B cell (primary cell): ENCODE data around the gene CMC4. TPM values are rescaled to one million over a fixed set of nuclear protein-coding genes. Genes with fewer than 3 reads are reported as not detected.

Experiments used
- ATAC-seq: fragments of 200-7000 bp; cut with Tn5 transposase; one replicate; pipeline ENCODE4 v1.10.0; 2021; ENCODE audit warnings: low read depth, mild to moderate bottlenecking, moderate number of reproducible peaks, moderate library complexity
- CTCF ChIA-PET: fragments of 350-600 bp; sonication (Branson Sonifier 250); formaldehyde crosslinking; loops from one replicate; lab custom pipeline; 2021; ENCODE audit warnings: antibody characterized with exemption, inconsistent platforms; lab: Charles Lee
- POLR2A ChIA-PET: fragments of 350-600 bp; sonication (Branson Sonifier 250); formaldehyde crosslinking; loops from one replicate; lab custom pipeline; 2021; ENCODE audit warnings: antibody characterized with exemption; lab: Charles Lee
- DNase-seq: peaks from one replicate; pipeline ENCODE4 v3.0.0; 2013
- H2AFZ ChIP-seq: 2 replicates; pipeline ENCODE4 v1.6.1; 2012; ENCODE audit warnings: mild to moderate bottlenecking, low read depth, low read length; ENCODE audit not compliant: insufficient read depth, poor library complexity, severe bottlenecking
- H3K27ac ChIP-seq, 2 donors: 1 replicate in 1 of 2; 2 replicates in 1 of 2; pipeline ENCODE4 v1.5.1; 2012 to 2013; ENCODE audit warnings: low read length in 2 of 2, mild to moderate bottlenecking in 2 of 2, moderate library complexity in 1 of 2
- H3K27me3 ChIP-seq, 4 experiments: fragments of 200-600 bp in 1 of 4; sonication (generic) in 1 of 4; replicated peaks in 1 of 4; 1 replicate in 2 of 4; 2 replicates in 2 of 4; pipeline versions ENCODE4 v1.6.1 to v1.7.0; 2013 to 2016; ENCODE audit warnings: low read length in 3 of 4, mild to moderate bottlenecking in 2 of 4, mixed read lengths in 1 of 4, moderate library complexity in 1 of 4; ENCODE audit not compliant: insufficient read depth in 4 of 4, control insufficient read depth in 3 of 4; ENCODE audit errors: control extremely low read depth in 1 of 4
- H3K36me3 ChIP-seq, 2 experiments: replicated peaks in 1 of 2; 1 replicate in 1 of 2; 2 replicates in 1 of 2; pipeline versions ENCODE4 v1.6.1 to v1.7.1; 2013; ENCODE audit warnings: low read length in 1 of 2; ENCODE audit not compliant: insufficient read depth in 2 of 2, control insufficient read depth in 1 of 2; ENCODE audit errors: control extremely low read depth in 1 of 2, extremely low read depth in 1 of 2
- H3K4me1 ChIP-seq, 2 donors: fragments of 200-600 bp in 1 of 2; sonication (generic) in 1 of 2; 1 replicate in 1 of 2; 2 replicates in 1 of 2; pipeline versions ENCODE4 v1.5.1 to v1.6.1; 2013 to 2017; ENCODE audit warnings: low read length in 2 of 2; ENCODE audit not compliant: control insufficient read depth in 2 of 2, insufficient read depth in 2 of 2
- H3K4me2 ChIP-seq: replicated peaks from 2 replicates; pipeline ENCODE3; 2012; ENCODE audit warnings: mild to moderate bottlenecking, low read depth, low read length; ENCODE audit not compliant: poor library complexity, severe bottlenecking
- H3K4me3 ChIP-seq, 5 experiments: fragments of 200-600 bp in 1 of 5; sonication (generic) in 1 of 5; 1 replicate in 3 of 5; 2 replicates in 2 of 5; pipeline versions ENCODE4 v1.5.1 to v1.7.0; 2011 to 2016; ENCODE audit warnings: low read length in 4 of 5, mild to moderate bottlenecking in 4 of 5, low read depth in 2 of 5, control low read depth in 1 of 5, moderate library complexity in 1 of 5; ENCODE audit not compliant: insufficient read depth in 1 of 5; ENCODE audit errors: control extremely low read depth in 1 of 5, extremely low read depth in 1 of 5
- H3K79me2 ChIP-seq: fragments of 200-600 bp; sonication (generic); one replicate; pipeline ENCODE4 v1.6.0; 2016; ENCODE audit warnings: low read length; ENCODE audit not compliant: control insufficient read depth, insufficient read depth
- H3K9ac ChIP-seq: fragments of 200-600 bp; sonication (generic); 2 replicates; pipeline ENCODE4 v1.6.1; 2017; ENCODE audit warnings: mild to moderate bottlenecking, low read length, moderate library complexity
- H3K9me3 ChIP-seq, 3 donors: one replicate each; pipeline versions ENCODE4 v1.6.1 to v1.7.1; 2013; ENCODE audit warnings: low read length in 2 of 3; ENCODE audit not compliant: control insufficient read depth in 2 of 3, insufficient read depth in 1 of 3; ENCODE audit errors: control extremely low read depth in 1 of 3
- H4K20me1 ChIP-seq: 2 replicates; pipeline ENCODE4 v1.6.0; 2012; ENCODE audit warnings: mild to moderate bottlenecking, low read length; ENCODE audit not compliant: insufficient read depth, control insufficient read depth, poor library complexity, severe bottlenecking
- H3K27ac Mint-ChIP-seq: one replicate; pipeline ENCODE4 v1.8.0; 2021; ENCODE audit warnings: mixed read lengths
- H3K27me3 Mint-ChIP-seq: one replicate; pipeline ENCODE4 v1.8.0; 2021; ENCODE audit warnings: mixed read lengths
- H3K4me1 Mint-ChIP-seq: one replicate; pipeline ENCODE4 v1.8.0; 2021; ENCODE audit warnings: mixed read lengths
- H3K4me3 Mint-ChIP-seq: one replicate; pipeline ENCODE4 v1.8.0; 2021; ENCODE audit warnings: mixed read lengths
- H3K9me3 Mint-ChIP-seq: one replicate; pipeline ENCODE4 v1.8.0; 2022; ENCODE audit warnings: mixed read lengths; ENCODE audit not compliant: insufficient read depth
- EZH2 ChIP-seq: IDR thresholded peaks from 2 replicates; pipeline ENCODE4 v1.6.1; 2012; ENCODE audit warnings: borderline replicate concordance, low read depth, mild to moderate bottlenecking, moderate library complexity, low read length; ENCODE audit not compliant: insufficient read depth, poor library complexity, severe bottlenecking
- WGBS: methylation state at CpG from one replicate; pipeline ENCODE4 v1.1.5; 2013; ENCODE audit warnings: missing lambda C conversion rate; ENCODE audit not compliant: insufficient coverage; 5-methylcytosine and 5-hydroxymethylcytosine counted together
- intact Hi-C: fragments of 100-400 bp; cut with micrococcal nuclease; formaldehyde crosslinking; loops from one replicate; pipeline ENCODE4 v1.10.0; 2022
- polyA plus RNA-seq: library from polyadenylated mRNA; depleted of rRNA; stranded (reverse); fragments of >200 nt; gene quantifications from 2 replicates; pipeline ENCODE4 v1.2.3, GENCODE V29; 2012
- total RNA-seq, 2 donors: library from RNA; stranded (reverse); fragments of 120-200 nt in 1 of 2; gene quantifications; 1 replicate in 1 of 2; 2 replicates in 1 of 2; pipeline versions ENCODE4 v1.2.3 to v1.2.4, GENCODE V29; 2013 to 2022
- TF ChIP-seq, protein P1 (sequence below): fragments of 200-600 bp; IDR thresholded peaks from one replicate; pipeline ENCODE4 v1.8.0; 2022; ENCODE audit warnings: antibody characterized with exemption, mild to moderate bottlenecking

Gene CMC4
- total and polyA plus RNA-seq, 2 donors (not counting 1 experiment from before 2014, with no cell fraction given) = 6.0 to 10.1 TPM

- Mint-ChIP-seq H3K9me3 (no peaks in the 10 kb centered on the region), H3K4me3 (no peak overlapping the region), H3K27ac (no peak overlapping the region), H3K27me3 (no peaks in the 10 kb centered on the region), H3K4me1 (peaks cover 8% of the 10 kb centered on the region)
- POLR2A ChIA-PET = no interaction called here
- no peaks in the 10 kb centered on the region for H3K27me3 ChIP-seq
- CTCF ChIA-PET = no interaction called here
- H3K36me3 ChIP-seq = peaks cover 1 to 5% of the 10 kb centered on the region in 2 experiments
- intact Hi-C loops = no loop called here
- H3K4me1 ChIP-seq = no peaks in the 10 kb centered on the region
- TF ChIP-seq, protein P1, sequence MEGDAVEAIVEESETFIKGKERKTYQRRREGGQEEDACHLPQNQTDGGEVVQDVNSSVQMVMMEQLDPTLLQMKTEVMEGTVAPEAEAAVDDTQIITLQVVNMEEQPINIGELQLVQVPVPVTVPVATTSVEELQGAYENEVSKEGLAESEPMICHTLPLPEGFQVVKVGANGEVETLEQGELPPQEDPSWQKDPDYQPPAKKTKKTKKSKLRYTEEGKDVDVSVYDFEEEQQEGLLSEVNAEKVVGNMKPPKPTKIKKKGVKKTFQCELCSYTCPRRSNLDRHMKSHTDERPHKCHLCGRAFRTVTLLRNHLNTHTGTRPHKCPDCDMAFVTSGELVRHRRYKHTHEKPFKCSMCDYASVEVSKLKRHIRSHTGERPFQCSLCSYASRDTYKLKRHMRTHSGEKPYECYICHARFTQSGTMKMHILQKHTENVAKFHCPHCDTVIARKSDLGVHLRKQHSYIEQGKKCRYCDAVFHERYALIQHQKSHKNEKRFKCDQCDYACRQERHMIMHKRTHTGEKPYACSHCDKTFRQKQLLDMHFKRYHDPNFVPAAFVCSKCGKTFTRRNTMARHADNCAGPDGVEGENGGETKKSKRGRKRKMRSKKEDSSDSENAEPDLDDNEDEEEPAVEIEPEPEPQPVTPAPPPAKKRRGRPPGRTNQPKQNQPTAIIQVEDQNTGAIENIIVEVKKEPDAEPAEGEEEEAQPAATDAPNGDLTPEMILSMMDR = no peak
- TF ChIP-seq EZH2 = no peak
- ATAC-seq = no peak
- no peaks in the 10 kb centered on the region for H3K9me3 ChIP-seq
- H4K20me1 ChIP-seq = no peaks in the 10 kb centered on the region
- WGBS = no CpG with 5 or more reads among the region's 3 CpGs
- no peak for DNase-seq
- H3K79me2 ChIP-seq = no peaks in the 10 kb centered on the region
- no peak overlapping the region for H2AFZ ChIP-seq
- no peak overlapping the region for H3K27ac ChIP-seq
- no peak overlapping the region for H3K9ac ChIP-seq
- H3K4me3 ChIP-seq = no peak overlapping the region
- no peak overlapping the region for H3K4me2 ChIP-seq
Observed at GRCh38 chrX:155112171-155112570, 41.2 kb upstream of the CMC4 start.

DNA sequence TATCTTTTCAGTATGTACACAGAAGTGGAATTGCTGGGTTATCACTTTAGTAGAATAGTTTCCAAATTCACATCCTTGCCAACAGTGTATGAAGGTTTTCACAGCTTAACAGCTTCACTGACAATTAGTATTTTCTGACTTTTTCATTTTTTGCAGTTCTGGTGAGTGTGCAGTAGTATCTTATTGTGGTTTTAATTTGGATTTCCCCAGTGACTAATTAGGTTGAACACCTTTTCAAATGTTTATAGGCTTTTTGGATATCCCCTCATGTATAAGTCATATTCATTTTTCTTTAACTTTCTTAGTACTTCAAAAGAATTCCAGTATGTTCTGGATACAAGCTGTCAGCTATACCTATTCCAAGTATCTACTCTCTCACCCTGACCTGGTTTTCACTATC, 37.5 kb upstream of the CMC4 start:
- H3K9ac ChIP-seq = no peak overlapping the region
- H3K27me3 Mint-ChIP-seq = no peaks in the 10 kb centered on the region
- H3K9me3 ChIP-seq = no peaks in the 10 kb centered on the region
- CTCF ChIA-PET = no interaction called here
- H3K4me2 ChIP-seq = no peak overlapping the region
- no peak overlapping the region for H3K27ac ChIP-seq
- peaks cover 4 to 10% of the 10 kb centered on the region in 2 experiments for H3K36me3 ChIP-seq
- H3K27me3 ChIP-seq = no peaks in the 10 kb centered on the region
- TF ChIP-seq, protein P1 = no peak
- TF ChIP-seq EZH2 = no peak
- no peak overlapping the region for H3K4me3 Mint-ChIP-seq
- H3K79me2 ChIP-seq = no peaks in the 10 kb centered on the region
- ATAC-seq (no peak), DNase-seq (no peak)
- H3K9me3 Mint-ChIP-seq = no peaks in the 10 kb centered on the region
- H3K4me1 Mint-ChIP-seq = no peaks in the 10 kb centered on the region
- H3K4me3 ChIP-seq = no peak overlapping the region
- no peak overlapping the region for H3K27ac Mint-ChIP-seq
- intact Hi-C loops = no loop called here
- POLR2A ChIA-PET = no interaction called here
- no peaks in the 10 kb centered on the region for H4K20me1 ChIP-seq
- no peaks in the 10 kb centered on the region for H3K4me1 ChIP-seq
- no peak overlapping the region for H2AFZ ChIP-seq
